ENCODE data around the gene CPB2. TPM values are rescaled to one million over a fixed set of nuclear protein-coding genes. Genes with fewer than 3 reads are reported as not detected.

Gene CPB2
- total RNA-seq, 1 experiment from 2014 or later: 0.28 TPM

- DNase-seq (ENCODE audit: low read depth, low spot score): no peak
- no peak overlapping the region for H3K27ac ChIP-seq (ENCODE audit: low read length)
- BruUV-seq (replicated peaks): no TSS peak
- no peak overlapping the region for H3K4me3 ChIP-seq (ENCODE audit: low read depth in 2 of 2, low read length in 2 of 2)
- CTCF ChIA-PET: no interaction called here
- POLR2A ChIA-PET: no interaction called here
- TF ChIP-seq SIN3A (IDR thresholded peaks at IDR 0.05; ENCODE audit: borderline replicate concordance, insufficient read depth, low read depth, low read length) (no peak), TCF7L2 (IDR thresholded peaks at IDR 0.05; ENCODE audit: low read depth, low read length) (no peak), POLR2AphosphoS5 (IDR thresholded peaks at IDR 0.05; ENCODE audit: low read depth, low read length) (no peak), REST (IDR thresholded peaks at IDR 0.05; ENCODE audit: insufficient read depth in 1 of 2, low read depth in 2 of 2, low read length in 1 of 2) (no peak), CTCF (IDR thresholded peaks at IDR 0.05) (no peak)
- H3K9me3 ChIP-seq (ENCODE audit: control insufficient read depth, insufficient read depth, low read depth, low read length): no peaks in the 10 kb centered on the region
- no peak for ATAC-seq
- peaks cover 4% of the 10 kb centered on the region for H3K27me3 ChIP-seq (ENCODE audit: control insufficient read depth, insufficient read depth, low read length)
- in situ Hi-C loops (cut with HindIII; ENCODE audit: low pct_unique_long_range_greater_than_20kb, low sequenced_read_pairs): no loop called here
- H3K36me3 ChIP-seq (ENCODE audit: control insufficient read depth, insufficient read depth, low read length): no peaks in the 10 kb centered on the region
- no peaks in the 10 kb centered on the region for H3K4me1 ChIP-seq (ENCODE audit: control insufficient read depth, insufficient read depth, low read length)
- intact Hi-C loops (cut with micrococcal nuclease; ENCODE audit: unreplicated experiment): no loop called here
Measured at GRCh38 chr13:46140044-46140443, 35.2 kb upstream of the CPB2 start.

GRCh38 chr13:46137627-46138317 is 32.9 kb upstream of the CPB2 start:
- CTCF ChIA-PET: no interaction called here
- no peak for ATAC-seq
- BruUV-seq (replicated peaks): no TSS peak
- intact Hi-C loops (cut with micrococcal nuclease; ENCODE audit: unreplicated experiment): no loop called here
- Histone ChIP-seq H3K27ac (ENCODE audit: low read length) (no peak overlapping the region), H3K36me3 (ENCODE audit: control insufficient read depth, insufficient read depth, low read length) (no peaks in the 10 kb centered on the region), H3K9me3 (ENCODE audit: control insufficient read depth, insufficient read depth, low read depth, low read length) (no peaks in the 10 kb centered on the region), H3K4me1 (ENCODE audit: control insufficient read depth, insufficient read depth, low read length) (no peaks in the 10 kb centered on the region), H3K27me3 (ENCODE audit: control insufficient read depth, insufficient read depth, low read length) (peaks cover 7% of the 10 kb centered on the region), H3K4me3 (ENCODE audit: low read depth in 2 of 2, low read length in 2 of 2) (no peak overlapping the region)
- no peak for DNase-seq (ENCODE audit: low read depth, low spot score)
- in situ Hi-C loops (cut with HindIII; ENCODE audit: low pct_unique_long_range_greater_than_20kb, low sequenced_read_pairs): no loop called here
- POLR2A ChIA-PET: no interaction called here
- TF ChIP-seq REST (IDR thresholded peaks at IDR 0.05; ENCODE audit: insufficient read depth in 1 of 2, low read depth in 2 of 2, low read length in 1 of 2) (no peak), TCF7L2 (IDR thresholded peaks at IDR 0.05; ENCODE audit: low read depth, low read length) (no peak), SIN3A (IDR thresholded peaks at IDR 0.05; ENCODE audit: borderline replicate concordance, insufficient read depth, low read depth, low read length) (no peak), CTCF (IDR thresholded peaks at IDR 0.05) (no peak), POLR2AphosphoS5 (IDR thresholded peaks at IDR 0.05; ENCODE audit: low read depth, low read length) (no peak)
